ENCODE measurements around the gene EYS. TPM values are rescaled to one million over a fixed set of nuclear protein-coding genes. Genes with fewer than 3 reads are reported as not detected.
"Not testable (repeated sequence)": the region's sequence is repeated elsewhere in the genome, so short reads cannot be mapped to it uniquely, and the experiment has no call there.

The EYS gene
- total RNA-seq, 5 donors from 2014 or later (not counting 1 experiment from before 2014, with no cell fraction given) = not detected

- ChIA-PET CTCF (no interaction called here), POLR2A (no interaction called here)
- Histone ChIP-seq H3K36me3 (ENCODE audit: control insufficient read depth in 2 of 2, extremely low read depth in 1 of 2, insufficient read depth in 1 of 2, low read length in 1 of 2) (no peaks in the 10 kb centered on the region), H3K4me3 (ENCODE audit: control insufficient read depth in 1 of 2, extremely low read depth in 1 of 2, low read length in 1 of 2) (no peak overlapping the region), H3K27ac (ENCODE audit: low read length) (no peak overlapping the region), H3K9me3 (no peaks in the 10 kb centered on the region), H3K4me1 (ENCODE audit: control insufficient read depth in 1 of 2, extremely low read depth in 1 of 2, insufficient read depth in 2 of 2, low read length in 2 of 2) (no peaks in the 10 kb centered on the region), H3K27me3 (replicated peaks in 1 of 2; ENCODE audit: control insufficient read depth in 2 of 2, extremely low read depth in 1 of 2, insufficient read depth in 2 of 2, low read length in 1 of 2) (no peaks in the 10 kb centered on the region)
- DNase-seq (no peak), ATAC-seq (replicated peaks in 1 of 4) (no peak)
- H3K4me1 Mint-ChIP-seq = no peaks in the 10 kb centered on the region
- no peaks in the 10 kb centered on the region for H3K9me3 Mint-ChIP-seq
- H3K27me3 Mint-ChIP-seq = no peaks in the 10 kb centered on the region
- H3K36me3 Mint-ChIP-seq = no peaks in the 10 kb centered on the region
- WGBS (ENCODE audit: insufficient coverage) = no CpG with 5 or more reads among the region's 2 CpGs
- H3K4me3 Mint-ChIP-seq = no peak overlapping the region
- no peak overlapping the region for H3K27ac Mint-ChIP-seq
Observed at GRCh38 chr6:63968650-63969049, 1738.4 kb downstream of the EYS start.

- H3K4me3 ChIP-seq (ENCODE audit: control insufficient read depth in 1 of 2, extremely low read depth in 1 of 2, low read length in 1 of 2) = no peak overlapping the region
- ChIA-PET POLR2A (no interaction called here), CTCF (no interaction called here)
- no peaks in the 10 kb centered on the region for H3K36me3 Mint-ChIP-seq
- no peak overlapping the region for H3K27ac ChIP-seq (ENCODE audit: low read length)
- no peak overlapping the region for H3K4me3 Mint-ChIP-seq
- ATAC-seq (replicated peaks in 1 of 4) (no peak), DNase-seq (no peak)
- H3K9me3 ChIP-seq = no peaks in the 10 kb centered on the region
- peaks cover 0 to 6% (median 0%) of the 10 kb centered on the region in 3 donors for H3K9me3 Mint-ChIP-seq
- H3K27me3 ChIP-seq (replicated peaks in 1 of 2; ENCODE audit: control insufficient read depth in 2 of 2, extremely low read depth in 1 of 2, insufficient read depth in 2 of 2, low read length in 1 of 2) = no peaks in the 10 kb centered on the region
- H3K36me3 ChIP-seq (ENCODE audit: control insufficient read depth in 2 of 2, extremely low read depth in 1 of 2, insufficient read depth in 1 of 2, low read length in 1 of 2) = no peaks in the 10 kb centered on the region
- H3K4me1 Mint-ChIP-seq = no peaks in the 10 kb centered on the region
- H3K4me1 ChIP-seq (ENCODE audit: control insufficient read depth in 1 of 2, extremely low read depth in 1 of 2, insufficient read depth in 2 of 2, low read length in 2 of 2) = no peaks in the 10 kb centered on the region
- H3K27me3 Mint-ChIP-seq = no peaks in the 10 kb centered on the region
- H3K27ac Mint-ChIP-seq = no peak overlapping the region
Observed at GRCh38 chr6:63964366-63964765, 1742.7 kb downstream of the EYS start.

DNA sequence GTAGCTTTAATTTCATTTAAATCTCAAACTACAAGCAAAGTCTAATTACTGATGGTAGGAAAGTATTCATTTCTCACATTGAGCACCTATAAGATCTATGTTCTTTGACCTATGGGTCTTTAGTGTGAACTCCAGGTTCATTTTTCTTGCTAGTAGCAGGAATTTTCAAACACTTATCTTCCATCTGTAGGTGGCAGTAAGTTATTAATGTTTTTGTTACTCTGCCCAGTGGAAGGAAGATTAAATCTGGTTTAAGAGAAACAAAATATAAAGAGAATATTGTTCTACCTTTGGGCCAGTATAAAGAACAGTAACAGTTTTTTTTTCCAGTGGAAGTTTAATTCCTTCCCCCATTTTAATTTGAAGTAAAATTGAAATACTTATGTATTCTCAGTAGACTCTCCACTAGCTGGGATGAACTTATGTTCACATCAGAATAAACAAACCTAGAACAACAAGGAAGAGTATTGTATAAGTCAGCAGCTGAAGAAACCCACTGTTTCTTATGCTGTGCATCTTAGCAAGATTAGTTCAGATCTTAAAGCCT lies 1743.2 kb downstream of the EYS start:
- Mint-ChIP-seq H3K27me3 (no peaks in the 10 kb centered on the region), H3K4me3 (no peak overlapping the region), H3K27ac (no peak overlapping the region), H3K4me1 (no peaks in the 10 kb centered on the region), H3K9me3 (peaks cover 0 to 6% (median 0%) of the 10 kb centered on the region in 3 donors), H3K36me3 (no peaks in the 10 kb centered on the region)
- ChIA-PET CTCF (no interaction called here), POLR2A (no interaction called here)
- Histone ChIP-seq H3K4me3 (ENCODE audit: control insufficient read depth in 1 of 2, extremely low read depth in 1 of 2, low read length in 1 of 2) (no peak overlapping the region), H3K27ac (ENCODE audit: low read length) (no peak overlapping the region), H3K36me3 (ENCODE audit: control insufficient read depth in 2 of 2, extremely low read depth in 1 of 2, insufficient read depth in 1 of 2, low read length in 1 of 2) (no peaks in the 10 kb centered on the region), H3K9me3 (no peaks in the 10 kb centered on the region), H3K27me3 (replicated peaks in 1 of 2; ENCODE audit: control insufficient read depth in 2 of 2, extremely low read depth in 1 of 2, insufficient read depth in 2 of 2, low read length in 1 of 2) (no peaks in the 10 kb centered on the region), H3K4me1 (ENCODE audit: control insufficient read depth in 1 of 2, extremely low read depth in 1 of 2, insufficient read depth in 2 of 2, low read length in 2 of 2) (no peaks in the 10 kb centered on the region)
- no peak for ATAC-seq (replicated peaks in 1 of 4)
- DNase-seq = no peak

DNA sequence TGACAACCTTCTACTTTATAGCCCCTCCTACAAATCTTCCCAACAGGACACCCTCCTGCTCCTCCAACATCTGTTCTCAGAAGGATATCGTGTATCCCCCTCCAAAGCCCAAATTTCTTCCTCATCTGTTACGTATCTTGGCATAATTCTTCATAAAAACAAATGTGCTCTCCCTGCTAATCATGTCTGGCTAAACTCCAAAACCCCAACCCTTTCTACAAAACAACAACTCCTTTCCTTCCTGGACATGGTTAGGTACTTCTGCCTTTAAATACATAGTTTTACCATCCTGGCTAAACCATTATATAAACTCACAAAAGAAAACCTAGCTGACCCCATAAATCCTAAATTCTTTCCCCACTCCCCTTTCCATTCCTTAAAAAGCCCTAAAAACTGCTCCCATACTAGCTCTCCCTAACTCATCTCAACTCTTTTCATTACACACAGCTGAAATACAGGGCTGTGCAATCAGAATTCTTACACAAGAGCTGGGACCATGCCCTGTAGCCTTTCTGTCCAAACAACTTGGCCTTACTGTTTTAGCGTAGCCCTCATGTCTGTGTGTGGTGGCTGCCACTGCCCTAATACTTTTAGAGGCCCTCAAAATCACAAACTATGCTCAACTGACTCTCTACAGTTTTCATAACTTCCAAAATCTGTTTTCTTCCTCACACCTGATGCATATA lies 1753.5 kb downstream of the EYS start:
- H3K9me3 Mint-ChIP-seq; H3K27me3 Mint-ChIP-seq; CTCF ChIA-PET; H3K27ac Mint-ChIP-seq; H3K36me3 ChIP-seq (ENCODE audit: control insufficient read depth in 2 of 2, extremely low read depth in 1 of 2, insufficient read depth in 1 of 2, low read length in 1 of 2); H3K4me1 ChIP-seq (ENCODE audit: control insufficient read depth in 1 of 2, extremely low read depth in 1 of 2, insufficient read depth in 2 of 2, low read length in 2 of 2); H3K4me3 Mint-ChIP-seq; H3K4me3 ChIP-seq (ENCODE audit: control insufficient read depth in 1 of 2, extremely low read depth in 1 of 2, low read length in 1 of 2); H3K27ac ChIP-seq (ENCODE audit: low read length); H3K9me3 ChIP-seq; DNase-seq; H3K36me3 Mint-ChIP-seq; POLR2A ChIA-PET; H3K27me3 ChIP-seq (replicated peaks in 1 of 2; ENCODE audit: control insufficient read depth in 2 of 2, extremely low read depth in 1 of 2, insufficient read depth in 2 of 2, low read length in 1 of 2); ATAC-seq (replicated peaks in 1 of 4); H3K4me1 Mint-ChIP-seq: not testable (repeated sequence)
- WGBS (ENCODE audit: insufficient coverage) = 46% methylated on average over 3 of the region's 3 CpGs

DNA sequence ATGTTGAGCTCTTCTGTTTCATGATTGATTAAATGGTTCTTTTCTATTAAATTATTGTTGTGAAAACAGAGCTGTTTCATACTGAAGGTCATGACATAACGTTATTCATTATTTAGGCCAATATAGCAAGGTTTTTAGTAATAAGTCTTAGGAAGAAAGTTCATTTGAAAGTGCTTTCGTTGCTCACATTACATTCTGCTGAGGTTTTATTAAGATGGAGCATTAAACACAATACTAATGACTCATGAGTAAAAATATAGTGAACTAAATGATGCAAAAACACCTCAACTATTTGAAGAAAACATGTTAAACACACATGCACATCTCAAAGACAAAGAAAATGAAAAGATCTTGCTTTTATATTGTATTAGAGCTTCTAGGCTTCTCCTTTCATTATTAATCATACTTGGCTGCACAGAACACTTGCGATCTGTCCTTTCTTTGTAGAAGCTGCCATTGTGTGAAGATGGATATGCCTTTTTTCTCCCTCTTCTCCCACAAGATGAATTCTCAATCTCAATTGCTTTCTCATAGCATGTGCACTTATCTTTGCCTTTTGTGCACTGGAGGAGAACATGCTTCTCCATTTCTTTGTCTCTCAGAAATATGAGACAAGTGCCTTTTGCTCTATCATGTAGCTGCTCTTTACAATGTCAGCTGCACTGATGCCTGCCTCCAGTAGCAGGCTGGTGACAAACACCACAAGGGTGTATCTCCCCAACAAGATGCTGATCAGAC lies 1759.1 kb downstream of the EYS start:
- ChIA-PET CTCF (no interaction called here), POLR2A (no interaction called here)
- H3K4me3 Mint-ChIP-seq = no peak overlapping the region
- DNase-seq (no peak), ATAC-seq (replicated peaks in 1 of 4) (no peak)
- H3K9me3 Mint-ChIP-seq = peaks cover 0 to 3% (median 3%) of the 10 kb centered on the region in 3 donors
- Histone ChIP-seq H3K27me3 (replicated peaks in 1 of 2; ENCODE audit: control insufficient read depth in 2 of 2, extremely low read depth in 1 of 2, insufficient read depth in 2 of 2, low read length in 1 of 2) (no peaks in the 10 kb centered on the region), H3K27ac (ENCODE audit: low read length) (no peak overlapping the region), H3K4me1 (ENCODE audit: control insufficient read depth in 1 of 2, extremely low read depth in 1 of 2, insufficient read depth in 2 of 2, low read length in 2 of 2) (no peaks in the 10 kb centered on the region), H3K36me3 (ENCODE audit: control insufficient read depth in 2 of 2, extremely low read depth in 1 of 2, insufficient read depth in 1 of 2, low read length in 1 of 2) (no peaks in the 10 kb centered on the region), H3K4me3 (ENCODE audit: control insufficient read depth in 1 of 2, extremely low read depth in 1 of 2, low read length in 1 of 2) (no peak overlapping the region), H3K9me3 (no peaks in the 10 kb centered on the region)
- H3K27me3 Mint-ChIP-seq = no peaks in the 10 kb centered on the region
- no peaks in the 10 kb centered on the region for H3K36me3 Mint-ChIP-seq
- no CpG with 5 or more reads among the region's 3 CpGs for WGBS (ENCODE audit: insufficient coverage)
- no peaks in the 10 kb centered on the region for H3K4me1 Mint-ChIP-seq
- no peak overlapping the region for H3K27ac Mint-ChIP-seq

- H3K9me3 ChIP-seq = no peaks in the 10 kb centered on the region
- ChIA-PET POLR2A (no interaction called here), CTCF (no interaction called here)
- no peaks in the 10 kb centered on the region for H3K27me3 ChIP-seq (replicated peaks in 1 of 2; ENCODE audit: control insufficient read depth in 2 of 2, extremely low read depth in 1 of 2, insufficient read depth in 2 of 2, low read length in 1 of 2)
- H3K4me1 Mint-ChIP-seq = no peaks in the 10 kb centered on the region
- no peaks in the 10 kb centered on the region for H3K36me3 ChIP-seq (ENCODE audit: control insufficient read depth in 2 of 2, extremely low read depth in 1 of 2, insufficient read depth in 1 of 2, low read length in 1 of 2)
- H3K4me3 Mint-ChIP-seq = no peak overlapping the region
- no peak overlapping the region for H3K4me3 ChIP-seq (ENCODE audit: control insufficient read depth in 1 of 2, extremely low read depth in 1 of 2, low read length in 1 of 2)
- no peaks in the 10 kb centered on the region for H3K4me1 ChIP-seq (ENCODE audit: control insufficient read depth in 1 of 2, extremely low read depth in 1 of 2, insufficient read depth in 2 of 2, low read length in 2 of 2)
- peaks cover 0 to 3% (median 3%) of the 10 kb centered on the region in 3 donors for H3K9me3 Mint-ChIP-seq
- 100% methylated on average over 1 of the region's 2 CpGs for WGBS (ENCODE audit: insufficient coverage)
- DNase-seq = no peak
- H3K27ac ChIP-seq (ENCODE audit: low read length) = no peak overlapping the region
- no peak for ATAC-seq (replicated peaks in 1 of 4)
- H3K27ac Mint-ChIP-seq = no peak overlapping the region
- H3K36me3 Mint-ChIP-seq = no peaks in the 10 kb centered on the region
- H3K27me3 Mint-ChIP-seq = no peaks in the 10 kb centered on the region
Observed at GRCh38 chr6:63945987-63946386, 1761.0 kb downstream of the EYS start.
